Natural killer cell (primary cell): ENCODE measurements around the gene ZNF217. TPM values are rescaled to one million over a fixed set of nuclear protein-coding genes. Genes with fewer than 3 reads are reported as not detected.
A peak's percentile ranks its signal among the peaks of the same experiment; 100 is the strongest.
"Not testable (repeated sequence)": the region's sequence is repeated elsewhere in the genome, so short reads cannot be mapped to it uniquely, and the experiment has no call there.

Source experiments
- ATAC-seq, 3 donors: fragments of 150-1000 bp in 2 of 3; fragments of 200-7000 bp in 1 of 3; cut with Tn5 transposase; 1 replicate in 1 of 3; 2 replicates in 2 of 3; pipeline ENCODE4 v1.10.0; 2021; ENCODE audit warnings: mild to moderate bottlenecking in 2 of 3, moderate library complexity in 2 of 3
- DNase-seq, 2 donors: peaks; one replicate each; pipeline versions ENCODE4 v3.0.0 to v3.0.0-alpha.2; 2013 to 2021; ENCODE audit warnings: mixed read lengths in 1 of 2
- H3K27ac ChIP-seq: one replicate; pipeline ENCODE4 v1.5.1; 2013; ENCODE audit warnings: mild to moderate bottlenecking, low read length
- H3K27me3 ChIP-seq: one replicate; pipeline ENCODE4 v1.6.1; 2013; ENCODE audit warnings: low read length; ENCODE audit not compliant: control insufficient read depth, insufficient read depth
- H3K36me3 ChIP-seq: one replicate; pipeline ENCODE4 v1.6.1; 2013; ENCODE audit warnings: low read length; ENCODE audit not compliant: control insufficient read depth, insufficient read depth
- H3K4me1 ChIP-seq: one replicate; pipeline ENCODE4 v1.6.1; 2013; ENCODE audit warnings: low read length; ENCODE audit not compliant: control insufficient read depth, insufficient read depth
- H3K4me3 ChIP-seq: one replicate; pipeline ENCODE4 v1.5.1; 2013; ENCODE audit warnings: low read length
- H3K9me3 ChIP-seq: one replicate; pipeline ENCODE4 v1.6.1; 2013; ENCODE audit warnings: low read length; ENCODE audit not compliant: control insufficient read depth, insufficient read depth
- H3K27ac Mint-ChIP-seq, 2 donors: one replicate each; pipeline ENCODE4 v1.8.0; 2022; ENCODE audit warnings: mild to moderate bottlenecking in 2 of 2, mixed read lengths in 2 of 2, moderate library complexity in 1 of 2
- H3K27me3 Mint-ChIP-seq, 2 donors: one replicate each; pipeline ENCODE4 v1.8.0; 2022; ENCODE audit warnings: low read depth in 2 of 2, mixed read lengths in 2 of 2
- H3K36me3 Mint-ChIP-seq: one replicate; pipeline ENCODE4 v1.8.0; 2022; ENCODE audit warnings: mixed read lengths
- H3K4me1 Mint-ChIP-seq, 2 donors: one replicate each; pipeline ENCODE4 v1.8.0; 2022; ENCODE audit warnings: mixed read lengths in 2 of 2
- H3K4me3 Mint-ChIP-seq: one replicate; pipeline ENCODE4 v1.8.0; 2022; ENCODE audit warnings: mild to moderate bottlenecking, moderate library complexity, mixed read lengths
- H3K9me3 Mint-ChIP-seq, 2 donors: one replicate each; pipeline ENCODE4 v1.8.0; 2022; ENCODE audit warnings: mixed read lengths in 2 of 2
- WGBS: methylation state at CpG from one replicate; pipeline ENCODE4 v1.1.7; 2013; ENCODE audit warnings: missing lambda C conversion rate; ENCODE audit not compliant: insufficient coverage; 5-methylcytosine and 5-hydroxymethylcytosine counted together
- intact Hi-C: fragments of 100-400 bp; cut with micrococcal nuclease; formaldehyde crosslinking; loops from one replicate; pipeline ENCODE4 v1.14.2; 2022
- total RNA-seq, 4 donors: library from RNA; stranded (reverse); fragments of 120-200 nt in 1 of 4; gene quantifications; one replicate each; pipeline versions ENCODE4 v1.2.3 to v1.2.4, GENCODE V29; 2013 to 2022
- TF ChIP-seq, protein P1 (sequence below): fragments of 200-600 bp; IDR thresholded peaks from one replicate; pipeline ENCODE4 v1.8.0; 2022; ENCODE audit warnings: antibody characterized with exemption

Gene ZNF217
- total RNA-seq, 3 donors from 2014 or later (not counting 1 experiment from before 2014, with no cell fraction given), result 56.1 to 69.1 (median 59.0) TPM

DNA sequence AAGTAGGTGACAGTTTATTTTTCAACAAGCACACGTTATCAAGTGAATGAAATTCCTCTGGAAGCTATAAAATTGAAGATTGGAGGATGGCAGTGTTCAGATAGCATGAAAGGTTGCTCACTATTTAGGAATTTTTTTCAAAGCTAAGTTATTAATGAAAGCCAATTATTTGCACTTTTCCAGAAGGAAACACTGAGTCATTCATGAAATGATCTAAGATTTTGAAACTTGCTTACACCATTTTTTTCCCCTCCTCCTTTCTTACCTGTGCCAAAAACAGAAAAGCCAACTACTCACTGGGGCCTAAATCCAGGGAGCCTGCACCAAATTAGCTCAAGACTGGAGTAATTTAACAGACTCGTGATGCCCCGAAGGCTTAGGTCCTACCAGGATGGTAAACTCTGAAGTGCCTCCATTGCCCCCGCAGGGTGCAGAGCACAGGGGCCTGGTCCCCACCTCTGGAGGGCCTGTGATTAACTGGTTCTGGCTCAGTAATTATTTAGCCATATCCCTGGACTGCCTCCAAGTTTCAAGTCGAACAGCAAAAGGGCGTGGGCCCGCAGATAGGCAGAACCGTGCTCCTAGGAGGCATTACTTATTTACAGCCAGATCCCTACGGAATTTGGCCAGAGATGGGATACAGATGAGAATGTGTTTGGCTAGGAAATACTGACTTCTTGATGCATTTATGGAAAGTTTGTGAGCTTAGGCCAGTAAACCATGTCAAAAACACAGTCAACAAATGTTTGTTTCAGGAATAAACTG is 28.0 kb upstream of the ZNF217 start:
- H3K4me1 ChIP-seq, result peaks cover 25% of the 10 kb centered on the region
- peak overlapping the region in 1 of 2 donors; percentile 82 for H3K27ac Mint-ChIP-seq

DNA sequence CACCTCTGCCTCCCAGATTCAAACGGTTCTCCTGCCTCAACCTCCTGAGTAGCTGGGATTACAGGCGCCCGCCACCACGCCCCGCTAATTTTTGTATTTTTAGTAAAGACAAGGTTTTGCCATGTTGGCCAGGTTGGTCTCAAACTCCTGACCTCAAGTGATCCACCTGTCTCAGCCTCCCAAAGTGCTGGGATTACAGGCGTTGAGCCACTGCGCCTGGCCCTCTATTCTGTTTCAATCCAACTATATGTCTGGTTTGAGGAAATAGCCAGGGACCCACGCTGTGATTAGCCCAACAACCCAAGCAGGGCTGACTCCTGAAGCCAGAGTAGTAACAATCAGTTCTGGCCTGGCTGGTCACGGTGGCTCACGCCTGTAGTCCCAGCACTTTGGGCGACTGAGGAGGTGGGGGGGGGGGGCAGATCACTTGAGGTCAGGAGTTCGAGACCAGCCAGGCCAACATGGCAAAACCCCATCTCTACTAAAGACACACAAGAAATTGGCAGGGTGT is 24.9 kb upstream of the ZNF217 start:
- H3K4me3 Mint-ChIP-seq, H3K27ac Mint-ChIP-seq, H3K27ac ChIP-seq, intact Hi-C loops, H3K9me3 ChIP-seq, H3K9me3 Mint-ChIP-seq, H3K36me3 ChIP-seq, ATAC-seq, H3K27me3 Mint-ChIP-seq, H3K36me3 Mint-ChIP-seq, H3K4me3 ChIP-seq, DNase-seq, H3K27me3 ChIP-seq: not testable (repeated sequence)
- peaks cover 23 to 25% of the 10 kb centered on the region in 2 donors for H3K4me1 Mint-ChIP-seq
- H3K4me1 ChIP-seq, result peaks cover 22% of the 10 kb centered on the region
- 95% methylated on average over 9 of the region's 12 CpGs for WGBS

More for the DNA sequence above, 28.0 kb upstream of the ZNF217 start:
- H3K36me3 Mint-ChIP-seq, result no peaks in the 10 kb centered on the region
- Histone ChIP-seq H3K27ac (peak overlapping the region; percentile 45), H3K4me3 (no peak overlapping the region), H3K36me3 (no peaks in the 10 kb centered on the region), H3K9me3 (no peaks in the 10 kb centered on the region), H3K27me3 (no peaks in the 10 kb centered on the region)
- intact Hi-C loops, result no loop called here
- no peak overlapping the region for H3K4me3 Mint-ChIP-seq
- H3K27me3 Mint-ChIP-seq, result no peaks in the 10 kb centered on the region
- ATAC-seq, result no peak
- TF ChIP-seq, protein P1, sequence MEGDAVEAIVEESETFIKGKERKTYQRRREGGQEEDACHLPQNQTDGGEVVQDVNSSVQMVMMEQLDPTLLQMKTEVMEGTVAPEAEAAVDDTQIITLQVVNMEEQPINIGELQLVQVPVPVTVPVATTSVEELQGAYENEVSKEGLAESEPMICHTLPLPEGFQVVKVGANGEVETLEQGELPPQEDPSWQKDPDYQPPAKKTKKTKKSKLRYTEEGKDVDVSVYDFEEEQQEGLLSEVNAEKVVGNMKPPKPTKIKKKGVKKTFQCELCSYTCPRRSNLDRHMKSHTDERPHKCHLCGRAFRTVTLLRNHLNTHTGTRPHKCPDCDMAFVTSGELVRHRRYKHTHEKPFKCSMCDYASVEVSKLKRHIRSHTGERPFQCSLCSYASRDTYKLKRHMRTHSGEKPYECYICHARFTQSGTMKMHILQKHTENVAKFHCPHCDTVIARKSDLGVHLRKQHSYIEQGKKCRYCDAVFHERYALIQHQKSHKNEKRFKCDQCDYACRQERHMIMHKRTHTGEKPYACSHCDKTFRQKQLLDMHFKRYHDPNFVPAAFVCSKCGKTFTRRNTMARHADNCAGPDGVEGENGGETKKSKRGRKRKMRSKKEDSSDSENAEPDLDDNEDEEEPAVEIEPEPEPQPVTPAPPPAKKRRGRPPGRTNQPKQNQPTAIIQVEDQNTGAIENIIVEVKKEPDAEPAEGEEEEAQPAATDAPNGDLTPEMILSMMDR, result no peak
- WGBS, result 68% methylated on average over 9 of the region's 9 CpGs
- H3K9me3 Mint-ChIP-seq, result no peaks in the 10 kb centered on the region
- H3K4me1 Mint-ChIP-seq, result peaks cover 29 to 31% of the 10 kb centered on the region in 2 donors
- DNase-seq, result peak in 1 of 2 donors; percentile 34

DNA sequence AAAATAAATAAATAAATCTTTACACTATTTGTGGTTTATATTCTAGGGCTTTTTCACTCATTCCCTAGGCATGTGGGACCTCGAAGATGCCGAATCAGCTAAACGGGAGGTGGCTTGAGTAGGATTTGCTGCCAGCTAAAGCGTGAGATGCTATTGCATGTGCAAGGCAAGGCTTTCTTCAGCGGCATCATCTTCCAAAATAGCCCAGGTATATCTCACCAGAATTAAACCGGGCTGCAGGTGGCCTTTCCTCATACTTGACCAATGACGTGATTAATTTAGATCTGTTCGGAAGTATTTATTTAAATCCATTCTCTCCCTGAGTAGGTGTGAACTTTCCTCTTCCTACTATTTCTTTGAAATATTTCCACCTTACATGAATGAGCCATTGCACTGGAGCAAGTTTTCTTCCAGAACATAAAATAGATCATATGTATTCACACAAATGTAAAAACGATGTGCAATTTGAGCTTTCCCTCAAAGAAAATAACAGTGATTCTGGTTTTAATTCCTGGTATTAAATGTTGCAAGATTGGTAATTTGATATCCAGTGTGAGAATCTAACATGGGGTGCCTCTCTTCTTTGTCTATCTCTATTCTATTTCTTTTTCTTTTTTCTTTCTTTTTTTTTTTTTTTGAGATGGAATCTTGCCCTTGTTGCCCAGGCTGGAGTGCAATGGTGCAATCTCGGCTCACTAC is 24.3 kb upstream of the ZNF217 start:
- 95% methylated on average over 9 of the region's 10 CpGs for whole genome bisulfite sequencing
- H3K27me3 Mint-ChIP-seq, result no peaks in the 10 kb centered on the region
- no peak overlapping the region for H3K27ac Mint-ChIP-seq
- no peak overlapping the region for H3K4me3 Mint-ChIP-seq
- Histone ChIP-seq H3K4me1 (peaks cover 18% of the 10 kb centered on the region), H3K27me3 (no peaks in the 10 kb centered on the region), H3K9me3 (no peaks in the 10 kb centered on the region), H3K4me3 (no peak overlapping the region), H3K36me3 (no peaks in the 10 kb centered on the region), H3K27ac (no peak overlapping the region)
- peaks cover 17 to 19% of the 10 kb centered on the region in 2 donors for H3K4me1 Mint-ChIP-seq
- ATAC-seq (no peak), DNase-seq (no peak)
- intact Hi-C loops, result no loop called here
- no peaks in the 10 kb centered on the region for H3K36me3 Mint-ChIP-seq
- H3K9me3 Mint-ChIP-seq, result no peaks in the 10 kb centered on the region
- TF ChIP-seq, protein P1, result no peak

DNA sequence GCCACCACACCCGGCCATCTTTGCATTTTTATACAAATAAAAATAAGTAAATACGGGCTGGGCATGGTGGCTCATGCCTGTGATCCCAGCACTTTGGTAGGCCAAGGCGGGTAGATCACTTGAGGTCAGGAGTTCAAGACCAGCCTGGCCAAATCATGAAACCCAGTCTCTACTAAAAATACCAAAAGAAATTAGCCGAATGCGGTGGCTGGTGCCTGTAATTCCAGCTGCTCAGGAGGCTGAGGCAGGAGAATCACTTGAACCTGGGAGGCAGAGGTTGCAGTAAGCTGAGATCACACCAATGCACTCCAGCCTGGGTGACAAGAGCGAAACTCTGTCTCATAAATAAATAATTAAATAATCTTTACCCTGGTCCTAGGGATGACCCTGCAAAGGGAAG is 22.9 kb upstream of the ZNF217 start:
- H3K27ac Mint-ChIP-seq, H3K27me3 Mint-ChIP-seq, H3K27ac ChIP-seq, DNase-seq, H3K36me3 Mint-ChIP-seq, H3K4me1 ChIP-seq, H3K9me3 Mint-ChIP-seq, ATAC-seq, H3K27me3 ChIP-seq, H3K36me3 ChIP-seq, intact Hi-C loops, H3K4me3 Mint-ChIP-seq, H3K4me3 ChIP-seq, H3K9me3 ChIP-seq, H3K4me1 Mint-ChIP-seq: not testable (repeated sequence)
- WGBS, result 96% methylated on average over 5 of the region's 6 CpGs
